ENCODE data around the gene PARD3B. TPM values are rescaled to one million over a fixed set of nuclear protein-coding genes. Genes with fewer than 3 reads are reported as not detected.

Gene PARD3B
- total and polyA plus RNA-seq, 2 of the 8 experiments (the other 6 are each of a cell fraction or from before 2014, with no cell fraction given): 1.2 to 5.7 TPM

DNA sequence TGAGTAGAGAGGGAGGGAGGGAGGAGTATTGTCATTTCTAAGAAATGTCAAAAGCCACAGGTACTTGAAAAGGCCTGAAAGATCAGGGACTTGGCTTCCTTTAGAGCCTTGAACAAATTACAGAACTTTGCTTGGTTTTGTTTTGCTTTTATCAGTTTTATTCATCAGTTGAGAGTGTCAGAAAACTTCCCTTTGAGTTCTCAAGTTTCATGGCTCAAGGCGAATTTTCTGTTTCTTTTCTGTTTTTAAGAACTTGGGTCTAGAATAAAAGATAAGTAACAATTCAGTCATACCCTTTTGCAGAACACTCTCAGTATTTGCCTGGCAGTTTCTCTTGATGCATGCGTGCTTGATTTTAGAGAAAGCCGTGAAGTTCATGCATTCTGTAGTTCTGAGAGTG is 531.9 kb downstream of the PARD3B start (continued):
- TF ChIP-seq BRCA1 (IDR thresholded peaks at IDR 0.05; ENCODE audit: low read depth, low read length) (no peak), SP1 (IDR thresholded peaks at IDR 0.05; ENCODE audit: low read depth, low read length) (no peak)

Data from H1 (cell line).